HG02798 (cell line): ENCODE data around the gene BST2.
"Not testable (repeated sequence)": the region's sequence is repeated elsewhere in the genome, so short reads cannot be mapped to it uniquely, and the experiment has no call there.

ENCODE experiments used
- ATAC-seq: cut with Tn5 transposase; IDR thresholded peaks from one replicate; pipeline ENCODE4 v1.9.1; 2021; ENCODE audit warnings: mild to moderate bottlenecking; ENCODE audit not compliant: unreplicated experiment, poor library complexity

The BST2 gene

GRCh38 chr19:17390665-17391370 is 14.6 kb downstream of the BST2 start:
- peak; percentile 95 for ATAC-seq

- no peak for ATAC-seq
These were observed 15.3 kb downstream of the BST2 start for GRCh38 chr19:17389957-17390664.

GRCh38 chr19:17389288-17389687 is 16.1 kb downstream of the BST2 start:
- ATAC-seq, result no peak

- ATAC-seq, result no peak
These were observed 19.4 kb downstream of the BST2 start for GRCh38 chr19:17385878-17386611.

- ATAC-seq, result no peak
These were observed 24.8 kb downstream of the BST2 start for GRCh38 chr19:17380426-17381138.

DNA sequence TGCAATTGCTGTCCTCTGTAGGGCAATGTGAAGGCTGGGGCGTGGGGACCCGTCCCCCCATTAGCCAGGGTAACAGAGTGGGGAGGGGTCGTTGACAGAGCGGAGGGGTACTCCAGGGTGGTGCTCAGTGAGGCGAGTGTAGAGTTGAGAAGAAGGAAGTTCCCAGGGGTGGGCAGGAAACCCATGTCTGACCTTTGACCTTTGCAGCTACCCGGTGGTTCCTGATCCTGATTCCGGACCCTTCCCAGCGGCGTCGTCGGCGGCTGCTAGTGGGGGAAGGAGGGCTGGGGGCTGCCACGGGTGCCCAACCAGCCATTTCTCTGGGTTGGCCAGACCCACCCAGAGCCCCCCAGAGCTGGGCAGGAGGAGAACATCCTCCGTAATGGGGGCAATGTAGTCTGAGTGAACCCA is 26.2 kb downstream of the BST2 start:
- no peak for ATAC-seq

GRCh38 chr19:17378271-17378670 is 27.2 kb downstream of the BST2 start:
- ATAC-seq, result no peak

- ATAC-seq, result no peak
These were observed 28.4 kb downstream of the BST2 start, which contains the start of gene PLVAP for GRCh38 chr19:17376935-17377600. PLVAP (minus strand) TSS chr19:17377342; CDS start chr19:17377288, 54 bp downstream.

DNA sequence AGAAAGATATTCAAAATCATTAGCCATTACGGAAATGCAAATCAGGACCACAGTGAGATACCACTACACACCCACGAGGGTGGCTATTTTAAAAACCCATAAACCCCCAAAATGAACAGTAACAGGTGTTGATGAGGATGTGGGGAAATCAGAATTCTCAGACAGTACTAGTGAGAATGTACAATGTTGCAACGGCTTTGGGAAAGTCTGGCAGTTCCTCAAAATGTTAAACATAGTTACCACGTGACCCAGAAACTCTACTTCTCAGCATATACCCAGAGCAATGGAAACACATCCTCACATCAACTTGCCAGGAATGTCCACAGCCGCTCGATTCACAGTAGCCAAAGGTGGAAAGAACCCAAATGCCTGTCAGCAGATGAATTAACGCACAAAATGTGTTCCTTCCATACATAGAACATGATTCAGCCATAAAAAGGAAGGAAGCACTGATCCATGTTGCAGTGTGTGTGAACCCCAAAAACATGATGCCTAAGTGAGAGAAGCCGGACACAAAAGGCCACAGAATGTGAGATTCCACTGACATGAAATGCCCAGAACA is 35.3 kb downstream of the BST2 start:
- ATAC-seq, result peak; percentile 90

- no peak for ATAC-seq
These were observed 40.1 kb downstream of the BST2 start for GRCh38 chr19:17365361-17365760.

GRCh38 chr19:17363852-17364605 is 41.4 kb downstream of the BST2 start:
- not testable (repeated sequence) for ATAC-seq

GRCh38 chr19:17359905-17360800 is 45.3 kb downstream of the BST2 start:
- no peak for ATAC-seq

DNA sequence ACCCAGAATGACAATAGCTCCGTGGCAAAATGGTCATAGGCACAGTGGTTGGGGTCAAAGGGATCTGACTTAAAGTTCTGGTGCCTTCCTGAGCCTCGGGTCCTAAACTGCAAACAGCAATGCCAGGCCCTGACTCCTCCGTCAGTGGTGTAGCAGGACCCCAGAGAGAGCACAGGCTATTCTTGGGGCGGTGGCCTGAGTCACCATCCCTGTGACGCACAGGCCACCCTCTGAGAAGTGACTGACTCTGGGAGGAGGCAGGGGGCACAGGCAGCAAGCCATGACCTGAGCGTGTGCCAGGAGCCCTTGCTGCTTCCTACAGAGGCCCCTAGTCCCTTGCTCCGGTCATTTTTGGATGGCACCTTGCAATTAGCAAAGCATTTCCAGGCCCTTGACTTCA is 47.0 kb downstream of the BST2 start:
- ATAC-seq, result no peak

GRCh38 chr19:17357724-17358123 is 47.7 kb downstream of the BST2 start:
- no peak for ATAC-seq

GRCh38 chr19:17357078-17357666 is 48.3 kb downstream of the BST2 start:
- ATAC-seq, result no peak

DNA sequence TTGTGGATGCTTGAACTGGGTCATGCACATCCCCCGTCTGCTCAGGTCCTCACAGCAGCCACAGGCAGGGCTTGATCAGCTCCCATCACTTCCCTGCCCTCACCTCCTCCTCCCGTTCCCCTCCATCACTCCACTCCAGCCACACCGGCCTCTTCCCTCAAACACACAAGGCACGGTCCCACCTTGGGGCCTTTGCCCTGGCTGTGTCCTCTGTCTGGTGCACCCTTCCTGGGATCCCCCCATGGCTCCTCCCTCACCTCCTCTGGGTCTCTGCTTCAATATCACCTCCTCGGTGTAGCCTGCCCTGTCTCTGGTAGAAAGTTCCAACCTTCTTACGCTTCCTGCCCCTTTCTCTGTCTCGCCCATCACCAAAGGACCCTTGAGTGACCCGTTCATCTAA is 52.0 kb downstream of the BST2 start:
- ATAC-seq, result no peak
